GM19452 (cell line): ENCODE results near the gene TNS3.
A peak's percentile ranks its signal among the peaks of the same experiment; 100 is the strongest.

Experiments
- ATAC-seq: cut with Tn5 transposase; IDR thresholded peaks from one replicate; pipeline ENCODE4 v1.9.1; 2021; ENCODE audit not compliant: unreplicated experiment

The TNS3 gene

GRCh38 chr7:47509571-47509970 lies 72.3 kb downstream of the TNS3 start:
- ATAC-seq: no peak

- ATAC-seq: no peak
These were observed 73.2 kb downstream of the TNS3 start for GRCh38 chr7:47508389-47509380.

- ATAC-seq: no peak
These were observed 74.4 kb downstream of the TNS3 start for GRCh38 chr7:47507522-47507921.

DNA sequence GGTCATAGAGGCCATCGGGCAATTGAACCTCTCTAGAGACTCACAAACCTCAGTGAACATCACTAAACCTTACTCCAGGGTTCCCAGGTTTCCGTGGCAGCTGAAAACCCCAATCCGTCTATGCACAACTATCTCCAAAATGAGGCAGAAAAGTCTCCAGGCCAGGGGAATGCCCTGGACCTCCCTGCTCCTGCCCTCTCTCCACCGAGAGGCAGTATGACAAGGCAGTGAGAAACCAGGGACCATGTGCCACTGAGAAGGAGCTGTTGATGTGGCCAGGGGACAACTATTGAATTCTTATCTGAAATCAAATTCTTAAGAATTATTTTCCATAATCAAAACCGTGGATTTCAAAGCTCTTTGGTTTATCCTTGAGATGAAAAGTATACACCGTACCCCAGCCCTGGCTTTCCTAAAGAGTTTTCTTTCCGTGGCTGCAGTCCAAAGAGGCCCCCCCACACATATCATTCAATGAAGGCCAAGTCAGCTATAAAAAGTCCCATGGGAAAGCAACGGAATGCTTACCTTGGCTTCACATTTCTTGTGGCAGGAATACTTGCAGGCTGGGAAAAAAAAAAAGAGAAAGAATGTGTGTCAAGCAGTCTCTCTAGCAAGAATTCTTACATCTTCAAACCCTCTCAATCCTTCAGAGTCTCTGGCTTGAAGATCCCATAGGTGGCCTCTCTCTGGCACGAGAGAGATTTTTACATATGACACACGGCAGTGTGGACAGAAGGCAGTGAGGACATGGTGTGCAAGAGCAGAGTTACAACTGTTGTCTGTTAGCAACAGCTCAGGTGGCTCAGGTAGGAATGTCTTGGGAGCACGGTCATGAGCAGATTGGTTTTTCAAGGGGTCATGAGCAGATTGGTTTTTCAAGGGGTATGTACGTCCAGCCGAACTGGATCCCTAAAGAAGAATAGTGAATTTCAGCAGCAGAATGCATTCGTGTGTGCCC lies 75.2 kb downstream of the TNS3 start:
- ATAC-seq: no peak

DNA sequence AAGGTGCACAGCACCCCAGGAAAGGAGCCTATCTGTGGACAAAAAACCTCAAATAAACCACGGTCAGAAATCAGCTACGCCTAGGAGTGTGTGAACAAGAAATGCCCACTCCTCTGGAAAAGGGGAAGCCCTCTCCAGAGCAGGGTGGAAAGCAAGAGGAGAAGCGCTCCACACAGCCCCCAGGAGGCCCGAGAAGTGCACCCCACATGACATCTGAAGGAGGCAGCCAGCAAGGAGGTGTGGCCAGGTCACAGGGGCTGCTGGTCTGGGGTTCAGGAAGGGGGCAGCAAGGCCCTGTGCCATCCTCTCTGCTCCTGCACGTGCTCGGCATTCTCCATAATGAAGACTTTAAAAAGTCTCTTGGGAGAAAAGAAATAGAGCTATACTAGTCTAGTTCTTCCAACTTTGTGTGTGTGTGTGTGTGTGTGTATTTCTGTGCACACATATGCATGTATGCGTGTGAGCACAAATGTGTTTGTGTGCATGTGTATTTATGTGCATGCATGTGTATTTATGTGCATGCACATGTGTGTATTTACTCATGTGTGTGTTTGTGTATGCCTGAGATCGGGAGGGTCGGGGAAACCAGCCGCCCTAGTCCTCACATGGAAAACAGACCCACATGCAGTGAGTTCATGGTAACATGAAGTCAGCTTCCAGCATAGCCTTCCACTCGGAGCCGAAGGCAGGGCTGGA lies 76.5 kb downstream of the TNS3 start:
- ATAC-seq: no peak

GRCh38 chr7:47504551-47505311 lies 77.2 kb downstream of the TNS3 start:
- ATAC-seq: no peak

DNA sequence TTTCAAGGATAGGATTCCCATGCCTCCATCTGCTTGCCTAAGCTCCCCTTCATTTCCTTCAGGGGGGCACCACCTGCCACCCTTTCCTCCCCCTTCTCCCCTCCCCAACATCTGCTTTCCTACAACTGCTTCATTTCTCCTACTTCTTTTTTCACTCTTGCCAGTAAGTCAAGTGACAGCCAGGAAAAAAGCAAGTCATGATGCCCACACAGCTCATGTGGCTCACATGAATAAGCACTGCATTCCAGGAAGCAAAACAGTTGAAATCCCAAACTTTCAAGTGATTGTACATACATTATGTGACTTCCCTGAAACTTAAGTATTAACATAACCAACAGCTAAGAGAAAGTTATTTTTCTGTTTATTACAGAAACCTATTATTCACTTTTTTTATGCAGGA lies 78.6 kb downstream of the TNS3 start:
- no peak for ATAC-seq

GRCh38 chr7:47502240-47502877 lies 79.6 kb downstream of the TNS3 start:
- ATAC-seq: no peak

DNA sequence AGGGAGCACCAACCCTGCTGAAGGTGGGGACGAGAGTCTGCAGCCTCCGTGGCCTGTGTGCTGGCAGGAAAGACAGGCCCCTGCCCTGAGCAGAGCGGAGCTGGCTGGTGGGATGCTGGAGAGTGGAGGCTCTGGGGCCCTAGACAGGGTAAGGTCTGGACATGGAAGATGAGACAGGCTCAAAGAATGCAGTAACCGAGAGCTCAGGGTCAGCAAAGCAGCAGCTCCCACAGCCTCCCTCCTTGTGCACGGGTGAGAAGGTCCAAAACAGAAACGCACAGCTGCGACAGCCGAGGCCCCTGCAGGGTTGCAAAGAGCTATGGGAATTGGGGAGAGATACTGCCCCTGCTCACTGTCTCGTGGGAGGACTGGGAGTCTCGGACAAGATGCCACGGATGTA lies 80.5 kb downstream of the TNS3 start:
- no peak for ATAC-seq

DNA sequence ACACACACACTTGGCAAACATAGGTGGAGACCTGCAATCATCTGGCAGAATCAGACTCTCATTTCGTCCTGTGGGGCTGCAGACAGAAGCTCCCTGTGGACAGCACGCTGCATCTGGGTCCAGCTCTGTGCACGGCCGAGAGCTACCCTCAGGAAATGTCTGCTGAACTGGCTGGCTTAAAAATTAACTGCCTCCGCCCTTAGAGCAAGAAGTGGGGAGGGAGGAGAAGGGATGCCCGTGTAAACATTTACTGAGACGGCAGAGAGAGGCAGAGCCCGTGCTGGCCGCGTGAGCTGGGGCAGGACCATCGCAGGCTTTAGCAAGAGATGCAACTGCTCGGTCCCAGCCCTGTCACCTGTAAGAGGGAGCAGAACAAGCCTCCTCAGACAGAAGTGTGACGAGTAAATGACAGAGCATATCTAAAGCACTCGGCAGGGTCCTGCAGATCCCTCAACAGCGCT lies 81.8 kb downstream of the TNS3 start:
- ATAC-seq: no peak

- no peak for ATAC-seq
These were observed 83.5 kb downstream of the TNS3 start for GRCh38 chr7:47498229-47499056.

DNA sequence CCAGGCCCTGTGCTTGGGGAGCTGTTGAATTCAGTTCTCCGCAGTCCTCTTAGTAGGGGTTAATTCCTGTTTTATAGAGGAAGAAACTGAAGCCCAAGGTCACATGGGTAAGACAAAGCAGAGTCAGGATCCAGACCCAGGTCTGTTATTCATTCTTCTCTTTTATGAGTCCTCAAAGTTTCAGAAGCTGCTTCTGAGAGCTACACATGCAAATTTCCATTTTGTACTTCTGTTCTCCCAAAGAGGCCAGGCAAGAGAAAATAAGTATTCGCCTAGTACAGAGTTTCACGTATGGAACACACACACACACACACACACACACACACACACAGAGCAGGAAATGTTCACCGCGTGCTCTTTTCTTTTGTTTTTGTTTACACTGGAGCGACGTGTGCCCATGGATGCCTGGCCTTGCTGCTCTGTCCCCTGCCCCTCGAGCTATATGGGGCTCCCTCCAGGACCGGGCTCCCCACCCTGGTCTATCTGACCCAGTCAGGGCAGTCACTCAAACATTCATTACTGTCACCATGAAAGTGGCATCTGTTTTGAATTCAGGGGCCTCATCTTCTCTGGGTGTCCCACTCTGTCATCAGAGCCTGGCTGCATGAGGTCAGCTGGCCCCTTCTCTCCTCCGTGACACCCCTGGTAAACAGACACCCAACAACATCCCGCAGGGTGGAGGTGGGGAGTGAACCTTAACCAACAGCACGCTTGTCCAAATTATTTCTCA lies 84.4 kb downstream of the TNS3 start:
- peak; percentile 93 for ATAC-seq

DNA sequence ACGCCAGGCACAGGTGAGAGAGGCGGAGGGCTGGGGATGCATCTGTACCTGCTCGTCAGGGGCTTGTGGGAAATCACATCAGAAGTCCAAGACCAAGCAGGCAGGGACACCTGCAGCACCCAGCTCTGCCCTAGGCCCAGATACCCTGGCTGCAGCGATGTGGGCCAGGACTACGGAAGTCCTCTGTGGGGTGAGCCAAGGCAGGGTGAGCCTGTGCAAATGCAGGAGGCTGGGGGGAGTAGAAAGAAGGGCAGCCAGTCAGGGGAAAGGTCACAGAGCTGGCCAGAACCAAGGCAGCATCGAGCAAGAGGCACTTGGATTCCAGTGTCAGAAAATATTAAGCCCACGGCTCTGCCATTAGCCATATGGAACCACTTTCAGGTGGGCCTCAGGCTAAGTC lies 85.2 kb downstream of the TNS3 start:
- ATAC-seq: no peak

GRCh38 chr7:47496056-47496665 lies 85.8 kb downstream of the TNS3 start:
- ATAC-seq: no peak

GRCh38 chr7:47493976-47494911 lies 87.7 kb downstream of the TNS3 start:
- no peak for ATAC-seq

DNA sequence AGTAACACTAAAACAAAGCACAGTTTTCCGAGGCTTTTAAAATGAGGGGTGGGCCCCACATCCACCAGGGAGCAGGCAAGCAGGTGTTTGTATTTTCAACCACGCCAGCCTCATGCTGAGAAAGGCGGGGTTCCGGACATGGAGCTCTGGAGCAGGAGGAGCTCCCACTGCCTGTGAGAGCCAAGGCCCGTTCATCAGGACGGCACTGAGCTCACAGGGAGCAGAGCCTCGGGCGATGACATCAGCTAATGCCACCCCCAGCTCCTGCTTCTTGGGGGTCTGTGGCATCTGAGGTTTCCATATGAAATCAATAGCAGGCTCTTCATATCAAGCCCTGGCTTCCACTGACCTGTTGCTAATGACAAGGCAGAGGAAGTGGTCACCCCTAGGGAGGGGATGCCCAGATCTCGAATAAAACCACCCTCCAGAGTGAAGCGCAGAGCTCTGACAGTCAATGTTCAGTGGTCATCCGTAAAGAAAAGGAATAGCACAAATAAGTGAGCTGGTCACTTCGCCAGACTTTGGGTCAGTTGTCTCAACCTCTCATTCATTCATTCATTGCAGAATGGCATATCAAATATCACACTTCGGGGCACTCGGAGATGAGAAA lies 89.1 kb downstream of the TNS3 start:
- no peak for ATAC-seq
